Small intestine (tissue), 7 donors: ENCODE results near the gene KIF5C. TPM values are rescaled to one million over a fixed set of nuclear protein-coding genes. Genes with fewer than 3 reads are reported as not detected.

ENCODE experiments used
- DNase-seq, 2 donors: peaks; one replicate each; pipeline versions ENCODE4 v3.0.0 to v3.0.0-alpha.2; 2013
- FAIRE-seq: peaks from 2 replicates; lab custom pipeline; 2012; peaks lifted over from hg19 to GRCh38; lab: Jason Lieb, UNC
- H3K27ac ChIP-seq, 3 donors: one replicate each; pipeline ENCODE4 v1.5.1; 2013; ENCODE audit warnings: low read length in 2 of 3, mild to moderate bottlenecking in 2 of 3, control low read depth in 1 of 3, inconsistent platforms in 1 of 3, low read depth in 1 of 3, moderate library complexity in 1 of 3
- H3K27me3 ChIP-seq, 3 donors: one replicate each; pipeline ENCODE4 v1.6.1; 2013; ENCODE audit warnings: low read length in 3 of 3, inconsistent platforms in 1 of 3; ENCODE audit not compliant: control insufficient read depth in 3 of 3, insufficient read depth in 3 of 3
- H3K36me3 ChIP-seq, 3 donors: one replicate each; pipeline ENCODE4 v1.6.1; 2013; ENCODE audit warnings: low read length in 3 of 3, inconsistent platforms in 1 of 3, low read depth in 1 of 3, mild to moderate bottlenecking in 1 of 3, moderate library complexity in 1 of 3; ENCODE audit not compliant: control insufficient read depth in 3 of 3, insufficient read depth in 2 of 3
- H3K4me1 ChIP-seq, 3 donors: one replicate each; pipeline ENCODE4 v1.6.1; 2013; ENCODE audit warnings: low read length in 2 of 3, inconsistent platforms in 1 of 3, low read depth in 1 of 3, mild to moderate bottlenecking in 1 of 3, moderate library complexity in 1 of 3; ENCODE audit not compliant: control insufficient read depth in 3 of 3, insufficient read depth in 2 of 3
- H3K4me3 ChIP-seq, 3 donors: one replicate each; pipeline ENCODE4 v1.5.1; 2013; ENCODE audit warnings: low read length in 3 of 3, control low read depth in 1 of 3, inconsistent platforms in 1 of 3, low read depth in 1 of 3, mild to moderate bottlenecking in 1 of 3, moderate library complexity in 1 of 3
- H3K9me3 ChIP-seq, 2 donors: one replicate each; pipeline ENCODE4 v1.6.1; 2013; ENCODE audit warnings: low read depth in 1 of 2, low read length in 1 of 2; ENCODE audit not compliant: control insufficient read depth in 2 of 2, insufficient read depth in 1 of 2
- WGBS, 3 donors: extraction: QIAGEN DNeasy Blood & Tissue Kit; methylation state at CpG; one replicate each; pipeline ENCODE4 v1.1.7; 2013; 5-methylcytosine and 5-hydroxymethylcytosine counted together
- polyA plus RNA-seq, 4 donors: library from polyadenylated mRNA; stranded (reverse) in 3 of 4; unstranded in 1 of 4; fragments of 200-250 nt in 3 of 4; fragments of 120-200 nt in 1 of 4; gene quantifications; one replicate each; pipeline versions ENCODE4 v1.2.1 to v1.2.3, GENCODE V29; 2013
- donor health status: healthy with polysubstance abuse.
- donor health status: control.
- donor health status: control.
- donor health status: Bipolar disorder and iron deficiency.
- donor health status: healthy.

The KIF5C gene
- polyA plus RNA-seq, 4 donors, result 0.22 to 6.4 (median 2.4) TPM

DNA sequence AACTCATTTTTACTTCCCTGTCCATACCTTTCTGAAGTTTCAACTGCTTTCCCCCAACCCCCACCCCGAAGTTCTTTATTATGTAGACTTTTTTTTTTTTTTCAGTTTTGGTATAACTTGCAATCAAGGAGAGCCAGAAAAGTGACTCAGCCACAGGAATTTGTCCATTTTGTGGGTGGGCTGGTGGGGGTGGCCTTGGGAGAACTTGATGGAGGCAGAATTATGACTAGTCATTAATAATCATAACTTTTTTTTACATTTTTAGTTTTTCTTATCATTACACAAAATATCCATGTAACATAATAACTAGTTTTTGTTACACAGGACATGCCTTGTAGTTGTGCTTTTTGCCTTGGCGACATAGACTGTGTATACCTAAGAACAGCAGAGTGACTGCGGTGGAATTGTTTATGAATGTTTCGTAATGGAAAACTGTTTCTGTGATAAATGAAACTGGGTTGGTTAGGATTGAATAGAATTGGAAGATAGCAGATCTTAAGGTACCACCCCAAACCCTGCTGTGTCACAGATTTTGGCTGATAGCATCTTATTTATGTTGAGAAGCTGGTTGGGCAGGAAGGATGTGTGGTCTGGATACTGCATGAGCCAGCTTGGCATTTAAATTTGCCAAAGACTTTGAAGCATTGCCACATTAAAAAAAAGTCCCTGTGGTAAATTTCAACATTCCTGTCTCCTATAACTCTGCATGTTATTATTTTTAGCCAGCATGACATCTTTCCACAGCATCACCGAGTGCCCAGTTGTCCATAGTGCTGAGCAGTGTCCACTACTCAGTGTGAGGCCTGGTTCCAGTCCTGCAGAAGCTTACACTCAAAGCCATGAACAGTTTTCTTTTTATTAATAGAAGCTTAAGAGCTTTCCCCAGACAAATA is 194.2 kb downstream of the KIF5C start:
- no peaks in the 10 kb centered on the region for H3K9me3 ChIP-seq
- no peaks in the 10 kb centered on the region for H3K36me3 ChIP-seq
- peaks cover 0 to 2% (median 0%) of the 10 kb centered on the region in 3 donors for H3K27me3 ChIP-seq
- 55 to 78% (median 65%) methylated on average over 5 of the region's 5 CpGs for WGBS, 3 donors
- DNase-seq, result no peak
- H3K27ac ChIP-seq, result no peak overlapping the region
- no peak for FAIRE-seq
- H3K4me1 ChIP-seq, result peaks cover 0 to 15% (median 5%) of the 10 kb centered on the region in 3 donors
- H3K4me3 ChIP-seq, result no peak overlapping the region

DNA sequence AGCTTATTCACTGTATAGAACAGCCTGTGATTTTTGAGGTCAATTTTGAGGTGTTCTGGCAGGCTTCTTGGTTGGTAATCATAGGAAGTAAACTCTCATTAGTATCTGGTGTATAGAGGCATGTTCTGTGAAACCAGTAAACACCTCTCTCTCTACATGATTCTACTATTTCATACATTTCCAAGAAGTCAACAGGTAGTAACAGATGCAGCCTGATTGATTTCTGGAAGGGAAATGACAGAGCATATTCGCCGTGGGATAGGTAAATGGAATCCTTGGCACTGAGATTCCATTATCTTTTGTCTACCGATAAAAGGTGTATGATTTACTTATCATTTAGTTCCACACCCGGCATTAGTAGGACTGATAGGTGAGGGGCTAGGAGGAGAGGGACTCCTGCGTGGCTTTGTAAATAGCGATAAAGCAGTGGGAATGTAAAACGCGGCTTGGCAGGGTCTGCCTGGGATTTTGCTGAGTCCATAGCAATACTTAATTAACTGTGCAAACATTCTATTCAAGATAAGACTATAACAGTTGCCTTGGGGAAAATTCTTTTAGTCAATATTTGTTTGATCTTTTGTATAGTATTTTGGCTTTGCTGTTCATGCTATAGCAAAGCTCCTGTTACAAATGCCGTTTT is 195.8 kb downstream of the KIF5C start:
- peaks cover 0 to 2% (median 0%) of the 10 kb centered on the region in 3 donors for H3K27me3 ChIP-seq
- H3K36me3 ChIP-seq, result no peaks in the 10 kb centered on the region
- DNase-seq, result peak; percentile 36 to 41
- H3K9me3 ChIP-seq, result no peaks in the 10 kb centered on the region
- H3K4me1 ChIP-seq, result peaks cover 0 to 6% (median 0%) of the 10 kb centered on the region in 3 donors
- FAIRE-seq, result no peak
- WGBS, 3 donors, result 13 to 64% (median 34%) methylated on average over 9 of the region's 9 CpGs
- no peak overlapping the region for H3K27ac ChIP-seq
- H3K4me3 ChIP-seq, result no peak overlapping the region

DNA sequence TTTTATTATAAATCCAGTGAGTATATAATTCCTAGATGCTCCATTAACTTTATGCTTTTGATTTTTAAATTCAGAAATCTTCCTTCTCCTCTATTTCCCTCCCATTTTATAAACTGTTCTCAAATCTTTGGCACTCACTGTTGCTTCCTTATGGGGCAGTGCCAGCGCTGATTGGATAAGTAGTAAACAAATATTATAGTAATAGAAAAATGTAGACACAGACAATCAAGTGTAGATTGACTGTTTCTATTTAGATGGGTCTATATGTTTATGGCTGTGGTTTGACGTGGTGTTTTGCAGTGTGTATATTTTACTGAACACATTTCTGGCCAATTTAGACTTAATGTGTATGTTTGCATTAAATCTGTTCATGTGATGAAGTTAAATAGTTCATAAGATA is 200.1 kb downstream of the KIF5C start:
- Histone ChIP-seq H3K36me3 (no peaks in the 10 kb centered on the region), H3K4me3 (no peak overlapping the region), H3K27ac (no peak overlapping the region), H3K27me3 (peaks cover 0 to 2% (median 0%) of the 10 kb centered on the region in 3 donors), H3K4me1 (peaks cover 0 to 6% (median 0%) of the 10 kb centered on the region in 3 donors), H3K9me3 (no peaks in the 10 kb centered on the region)
- DNase-seq (no peak), FAIRE-seq (peak; percentile 30)
- WGBS, 3 donors, result 15 to 41% (median 28%) methylated on average over 2 of the region's 2 CpGs

DNA sequence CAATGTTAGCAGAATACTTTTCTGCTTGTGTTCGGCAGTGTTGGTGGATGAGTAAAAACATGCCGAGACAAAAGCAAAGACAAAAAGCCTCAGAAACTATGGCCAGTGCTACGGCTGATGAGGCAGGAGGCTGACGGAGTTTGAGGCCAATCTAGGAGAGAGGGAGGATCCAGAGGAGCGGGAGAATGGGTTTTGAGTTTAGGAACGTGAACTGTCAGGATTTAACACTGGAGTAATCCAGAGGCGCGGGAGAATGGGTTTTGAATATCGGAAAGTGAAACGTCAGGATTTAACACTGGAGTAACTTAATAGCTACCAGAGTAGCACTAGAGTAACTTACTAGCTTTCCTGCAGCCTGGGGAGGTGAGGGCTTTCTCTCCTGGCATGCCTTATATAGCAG is 200.8 kb downstream of the KIF5C start:
- H3K36me3 ChIP-seq, result no peaks in the 10 kb centered on the region
- peaks cover 0 to 2% (median 0%) of the 10 kb centered on the region in 3 donors for H3K27me3 ChIP-seq
- H3K9me3 ChIP-seq, result no peaks in the 10 kb centered on the region
- FAIRE-seq (no peak), DNase-seq (no peak)
- no peak overlapping the region for H3K4me3 ChIP-seq
- WGBS, 3 donors, result 61 to 90% (median 74%) methylated on average over 10 of the region's 10 CpGs
- no peak overlapping the region for H3K27ac ChIP-seq
- H3K4me1 ChIP-seq, result peaks cover 0 to 2% (median 0%) of the 10 kb centered on the region in 3 donors

Other genes starting within 250 kb of the KIF5C start
- 10 to 100 TPM in 1 of 4 donors, 1 to 10 TPM in 3; 7.2 to 28.9 (median 8.4) TPM for gene EPC2, start 230.5 kb upstream of the KIF5C start, polyA plus RNA-seq
- gene LYPD6B, start 163.5 kb downstream of the KIF5C start, polyA plus RNA-seq, result 10 to 100 TPM in 2 of 4 donors, 1 to 10 TPM in 2; 1.3 to 28.0 (median 7.8) TPM